ENCODE measurements around the gene NMB. TPM values are rescaled to one million over a fixed set of nuclear protein-coding genes. Genes with fewer than 3 reads are reported as not detected.
"Not testable (repeated sequence)": the region's sequence is repeated elsewhere in the genome, so short reads cannot be mapped to it uniquely, and the experiment has no call there.

NMB gene
- total RNA-seq, 2 donors from 2014 or later: 14.7 to 31.6 TPM

DNA sequence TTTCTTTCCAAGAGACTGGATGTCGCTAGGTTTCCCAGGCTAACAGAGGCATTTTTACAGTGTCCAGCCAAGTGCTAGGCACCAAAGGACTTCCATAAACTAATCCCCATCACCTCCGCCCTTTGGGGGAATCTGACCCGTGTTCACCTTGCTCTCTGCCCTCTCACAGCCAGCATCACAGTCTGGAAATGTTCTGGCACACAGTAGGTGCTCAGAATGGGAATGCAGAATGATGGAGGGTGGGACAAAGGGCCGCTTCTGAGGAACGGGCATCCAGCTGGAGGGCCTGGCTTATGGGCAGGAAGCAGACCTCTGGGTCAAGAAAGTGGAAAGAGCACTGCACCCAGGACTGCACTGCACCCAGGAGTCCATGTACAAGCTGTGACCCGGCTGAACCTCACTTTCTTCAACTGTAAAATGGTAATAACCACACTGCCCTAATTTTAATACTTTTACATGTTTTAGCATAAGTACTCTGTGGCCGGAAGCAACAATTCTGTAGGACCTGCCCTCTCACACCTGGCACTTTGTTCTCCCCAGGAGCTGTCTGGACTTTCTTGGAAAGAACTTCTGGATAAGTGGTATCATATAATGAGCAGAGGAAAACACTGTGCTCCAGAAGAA lies 901 bp upstream of the NMB start:
- ATAC-seq (no peak), DNase-seq (no peak)
- intact Hi-C loops (cut with DNase I): loop anchor here (5.0 to 10.0 kb wide), 3 partner anchors 56 to 266 kb away; partner anchors contain the start of genes SEC11A (in 2 of the 2) and ZSCAN2 (in 1 of the 2)

- intact Hi-C loops (cut with DNase I): loop anchor here (5.0 to 10.0 kb wide), 3 partner anchors 55 to 267 kb away; partner anchors contain the start of genes SEC11A (in 2 of the 2) and ZSCAN2 (in 1 of the 2)
- ATAC-seq (no peak), DNase-seq (no peak)
Observed at GRCh38 chr15:84657748-84658079, 285 bp downstream of the NMB start.

- ATAC-seq: no peak
- intact Hi-C loops (cut with DNase I): loop anchor here (5.0 to 10.0 kb wide), 3 partner anchors 55 to 268 kb away; partner anchors contain the start of genes SEC11A (in 2 of the 2) and ZSCAN2 (in 1 of the 2)
- no peak for DNase-seq
Observed at GRCh38 chr15:84656972-84657371, 1.0 kb downstream of the NMB start.

DNA sequence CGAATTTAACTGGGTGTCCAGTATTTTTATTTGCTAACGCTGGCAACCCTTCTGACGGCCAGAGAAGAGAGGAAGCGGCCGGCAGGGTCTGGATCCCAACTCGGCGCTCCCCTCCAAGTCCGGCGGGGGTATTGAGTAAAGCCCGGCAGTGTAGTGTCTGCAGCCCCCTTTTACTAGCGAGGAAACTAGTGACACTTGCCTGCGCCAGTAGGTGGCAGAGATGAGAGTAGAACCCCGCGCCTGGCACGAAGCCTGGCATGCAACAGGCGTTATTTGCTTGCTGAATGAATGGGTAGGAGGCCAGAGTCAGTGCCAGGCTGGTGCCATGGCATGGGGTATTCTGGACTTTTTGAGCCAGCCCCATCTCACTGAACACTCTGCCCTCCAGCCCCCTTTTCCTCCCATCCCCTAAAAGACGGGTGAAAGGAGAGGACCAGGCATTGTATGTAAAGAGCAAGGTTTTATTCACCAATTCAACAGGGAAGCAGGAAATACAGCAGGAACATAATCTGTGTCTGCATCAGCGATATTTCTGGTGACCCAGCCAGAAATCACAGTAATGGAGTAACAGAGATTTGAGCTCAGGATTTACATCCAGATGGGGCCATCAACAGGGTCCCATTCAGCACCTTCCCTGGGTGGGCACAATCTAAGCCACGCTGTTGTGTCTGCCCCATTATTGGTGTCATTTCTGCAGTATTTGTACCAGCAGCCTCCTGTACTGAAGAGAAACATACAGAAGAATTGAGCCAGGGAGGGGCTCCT lies 3.1 kb downstream of the NMB start:
- DNase-seq (peak; percentile 79), ATAC-seq (peak; percentile 42 to 47)
- intact Hi-C loops (cut with DNase I): loop anchor here (5.0 to 10.0 kb wide), 3 partner anchors 53 to 270 kb away; partner anchors contain the start of genes SEC11A (in 2 of the 2) and ZSCAN2 (in 2 of the 2)

- DNase-seq: peak; percentile 97
- peak; percentile 93 for ATAC-seq
- intact Hi-C loops (cut with DNase I): loop anchor here (5.0 to 10.0 kb wide), 3 partner anchors 52 to 271 kb away; partner anchors contain the start of genes SEC11A (in 2 of the 2) and ZSCAN2 (in 1 of the 2)
Observed at GRCh38 chr15:84653910-84654688, 3.9 kb downstream of the NMB start, which contains the start of gene WDR73. Gene WDR73 (minus strand): TSS chr15:84654283. CDS start chr15:84654274, 9 bp downstream.

DNA sequence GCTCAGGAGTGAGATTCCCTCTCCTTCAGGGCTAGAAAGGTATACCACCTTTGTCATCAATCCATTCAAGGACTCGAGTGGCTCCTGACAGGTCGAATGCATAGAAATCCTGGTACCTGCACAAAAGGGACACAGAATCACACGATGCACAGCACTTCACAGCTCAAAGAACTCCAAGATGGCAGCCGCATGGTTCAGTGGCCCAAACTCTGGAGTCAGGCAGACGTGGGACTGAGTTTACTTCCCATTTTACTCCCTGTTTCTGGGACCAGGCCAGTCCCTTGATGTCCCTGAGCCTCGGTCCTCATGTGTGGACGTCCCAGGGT lies 4.5 kb downstream of the NMB start:
- ATAC-seq (peak in 1 of 2 donors; percentile 0), DNase-seq (no peak)
- intact Hi-C loops (cut with DNase I): loop anchor here (5.0 to 10.0 kb wide), 3 partner anchors 51 to 271 kb away; partner anchors contain the start of genes SEC11A (in 2 of the 2) and ZSCAN2 (in 1 of the 2)

DNA sequence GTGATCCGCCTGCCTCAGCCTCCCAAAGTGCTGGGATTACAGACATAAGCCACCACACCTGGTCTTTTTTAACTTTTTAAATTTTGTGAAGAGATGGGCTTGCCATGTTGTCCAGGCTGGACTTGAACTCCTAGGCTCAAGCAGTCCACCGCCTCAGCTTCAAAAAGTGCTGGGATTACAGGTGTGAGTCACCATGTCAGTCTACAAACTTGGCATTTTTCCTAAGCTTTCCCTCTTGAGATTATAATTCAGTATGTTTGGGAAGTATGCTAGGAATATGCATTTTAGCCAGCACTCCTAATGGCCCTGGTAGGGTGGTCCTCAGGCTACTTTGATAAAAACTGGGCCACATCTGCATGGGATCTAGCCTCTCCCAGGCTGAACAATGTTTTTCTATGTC lies 8.3 kb downstream of the NMB start:
- DNase-seq (no peak), ATAC-seq (no peak)
- intact Hi-C loops (cut with DNase I): loop anchor here (5.0 to 10.0 kb wide), 3 partner anchors 47 to 275 kb away; partner anchors contain the start of genes SEC11A (in 2 of the 2) and ZSCAN2 (in 1 of the 2)

DNA sequence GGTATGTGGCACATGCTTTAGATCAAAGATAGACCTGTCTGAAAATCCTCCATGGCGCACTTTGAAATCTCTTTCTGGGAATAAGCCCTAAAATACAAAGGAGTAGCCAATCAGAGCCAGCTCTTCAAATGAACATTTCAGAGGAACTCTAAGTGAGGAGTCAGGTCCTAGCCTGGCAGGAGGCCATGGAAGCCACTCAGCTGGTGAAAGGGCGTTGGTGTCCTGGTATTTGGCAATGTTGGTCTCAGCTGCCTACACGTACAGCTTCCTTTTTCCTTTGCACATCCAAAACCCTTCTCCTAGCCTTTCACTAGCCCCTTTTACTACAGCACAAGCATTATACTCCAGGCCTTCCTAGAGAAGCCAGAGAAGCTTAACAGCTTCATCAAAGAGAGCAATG lies 9.5 kb downstream of the NMB start:
- DNase-seq (peak; percentile 64), ATAC-seq (peak in 1 of 2 donors; percentile 40)
- intact Hi-C loops (cut with DNase I): no loop called here

DNA sequence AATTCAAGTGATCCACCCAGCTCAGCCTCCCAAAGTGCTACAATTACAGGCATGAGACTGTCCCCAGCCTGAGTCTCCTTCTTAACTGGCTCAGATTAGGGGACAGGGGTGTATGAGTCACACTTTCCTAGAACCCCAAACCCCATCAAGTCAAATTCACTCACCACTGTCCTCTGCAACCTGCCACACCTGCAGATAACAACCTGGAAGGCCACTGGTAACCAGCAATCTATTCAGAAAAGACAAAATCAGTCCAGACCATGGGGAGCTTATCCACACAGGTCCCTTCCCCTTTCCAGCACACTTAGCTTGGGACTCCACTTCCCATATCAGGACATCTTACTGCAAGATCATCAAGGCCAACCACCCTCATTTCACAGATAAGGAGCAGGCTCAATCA lies 10.3 kb downstream of the NMB start:
- ATAC-seq (no peak), DNase-seq (no peak)
- intact Hi-C loops (cut with DNase I): no loop called here

- no peak for DNase-seq
- no peak for ATAC-seq
- intact Hi-C loops (cut with DNase I): no loop called here
Observed at GRCh38 chr15:84645997-84646396, 12.0 kb downstream of the NMB start.

- ATAC-seq: no peak
- no peak for DNase-seq
- intact Hi-C loops (cut with DNase I): no loop called here
Observed at GRCh38 chr15:84645496-84645895, 12.5 kb downstream of the NMB start.

DNA sequence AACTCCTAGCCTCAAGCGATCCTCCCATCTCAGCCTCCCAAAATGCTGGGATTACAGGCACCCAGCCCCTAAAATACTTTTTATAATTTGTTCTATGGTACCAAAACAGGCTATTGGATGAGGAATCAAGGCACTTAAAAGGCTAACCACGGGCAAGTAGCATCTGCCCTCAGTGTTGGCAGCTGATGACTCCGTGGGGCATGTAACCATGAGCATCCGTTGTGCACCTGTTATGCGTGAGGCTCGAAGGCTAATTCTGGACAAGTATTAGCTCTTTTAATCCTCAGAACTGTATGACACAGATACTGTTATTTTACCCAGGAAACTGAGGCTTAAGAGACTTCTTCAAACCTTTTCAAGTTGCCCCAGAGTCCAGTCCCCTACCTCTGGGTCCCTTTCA lies 14.2 kb downstream of the NMB start:
- DNase-seq: no peak
- intact Hi-C loops (cut with DNase I): no loop called here
- no peak for ATAC-seq

DNA sequence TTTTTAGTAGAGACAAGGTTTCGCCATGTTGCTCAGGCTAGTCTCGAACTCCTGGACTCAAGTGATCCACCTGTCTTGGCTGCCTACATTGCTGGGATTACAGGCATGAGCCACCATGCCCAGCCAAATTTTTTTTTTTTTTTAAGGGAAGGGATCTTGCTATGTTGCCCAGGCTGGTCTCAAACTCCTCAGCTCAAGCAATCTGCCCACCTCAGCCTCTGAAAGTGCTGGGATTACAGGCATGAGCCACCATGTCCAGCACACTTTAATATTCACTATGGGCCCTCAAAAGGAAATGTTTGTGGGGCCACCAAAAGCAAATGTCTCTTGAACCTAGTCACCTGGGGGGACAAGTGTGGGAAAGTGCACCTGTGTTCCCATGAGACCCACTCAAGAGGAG lies 15.4 kb downstream of the NMB start:
- ATAC-seq; DNase-seq; intact Hi-C loops (cut with DNase I): not testable (repeated sequence)

- intact Hi-C loops (cut with DNase I); DNase-seq; ATAC-seq: not testable (repeated sequence)
Observed at GRCh38 chr15:84641871-84642270, 16.1 kb downstream of the NMB start.

DNA sequence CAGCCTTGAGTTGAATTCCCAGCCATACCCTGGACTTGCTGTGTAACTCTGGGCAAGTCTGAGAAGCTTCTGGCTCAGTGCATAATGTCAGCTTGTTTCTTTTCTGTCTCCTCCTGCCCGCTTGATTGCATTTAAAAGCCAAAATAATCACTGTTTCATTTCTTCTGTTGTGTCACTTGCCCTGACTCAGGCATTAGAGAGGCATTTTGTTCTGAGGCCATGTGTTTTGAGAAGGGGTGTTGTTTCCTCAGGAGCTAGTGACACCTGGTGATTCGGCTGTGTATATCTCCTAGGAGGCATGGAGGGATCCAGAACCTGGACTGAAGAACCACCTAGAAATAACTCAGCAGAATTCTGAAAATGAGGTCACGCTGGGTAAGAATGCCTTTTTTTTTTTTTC lies 19.9 kb downstream of the NMB start:
- DNase-seq (no peak), ATAC-seq (no peak)
- intact Hi-C loops (cut with DNase I): no loop called here

- DNase-seq (no peak), ATAC-seq (no peak)
- intact Hi-C loops (cut with DNase I): no loop called here
Observed at GRCh38 chr15:84634228-84634837, 23.7 kb downstream of the NMB start.

DNA sequence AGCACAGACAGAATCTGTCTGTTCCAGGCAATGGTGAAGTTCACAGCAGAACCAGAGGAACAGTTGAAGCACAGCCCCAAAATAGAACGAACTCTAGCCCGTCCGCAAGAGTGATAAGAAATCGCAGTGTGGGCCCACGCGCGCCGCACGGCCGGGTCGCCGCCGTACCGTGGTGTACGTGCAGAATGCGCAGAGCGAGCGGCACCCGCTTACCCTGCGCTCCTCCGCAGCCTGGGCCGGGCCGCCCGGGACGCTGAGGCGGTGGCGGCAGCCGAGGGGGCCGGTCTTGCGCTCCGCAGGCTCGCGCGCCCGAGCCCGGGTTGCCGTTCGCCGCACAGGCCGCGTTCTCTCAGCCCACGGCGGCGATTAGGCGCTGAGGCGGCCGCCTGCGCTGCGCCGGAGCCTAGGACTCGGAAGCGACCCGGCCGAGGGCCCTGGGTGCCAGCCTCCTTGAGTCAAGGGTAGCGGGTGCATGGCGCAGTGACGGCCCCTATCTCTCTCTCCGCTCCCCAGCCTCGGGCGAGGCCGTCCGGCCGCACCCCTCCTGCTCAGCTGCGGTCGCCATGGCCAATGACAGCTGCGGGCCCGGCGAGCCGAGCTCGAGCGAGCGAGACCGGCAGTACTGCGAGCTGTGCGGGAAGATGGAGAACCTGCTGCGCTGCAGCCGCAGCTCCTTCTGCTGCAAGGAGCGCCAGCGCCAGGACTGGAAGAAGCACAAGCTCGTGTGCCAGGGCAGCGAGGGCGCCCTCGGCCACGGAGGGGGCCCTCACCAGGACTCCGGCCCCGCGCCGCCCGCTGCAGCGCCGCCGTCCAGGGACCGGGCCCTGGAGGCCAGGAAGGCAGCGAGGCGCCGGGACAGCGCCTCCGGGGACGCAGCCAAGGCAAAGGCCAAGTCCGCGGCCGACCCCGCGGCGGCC lies 24.4 kb downstream of the NMB start:
- peak; percentile 73 to 83 for ATAC-seq
- intact Hi-C loops (cut with DNase I): no loop called here
- DNase-seq: peak; percentile 79

DNA sequence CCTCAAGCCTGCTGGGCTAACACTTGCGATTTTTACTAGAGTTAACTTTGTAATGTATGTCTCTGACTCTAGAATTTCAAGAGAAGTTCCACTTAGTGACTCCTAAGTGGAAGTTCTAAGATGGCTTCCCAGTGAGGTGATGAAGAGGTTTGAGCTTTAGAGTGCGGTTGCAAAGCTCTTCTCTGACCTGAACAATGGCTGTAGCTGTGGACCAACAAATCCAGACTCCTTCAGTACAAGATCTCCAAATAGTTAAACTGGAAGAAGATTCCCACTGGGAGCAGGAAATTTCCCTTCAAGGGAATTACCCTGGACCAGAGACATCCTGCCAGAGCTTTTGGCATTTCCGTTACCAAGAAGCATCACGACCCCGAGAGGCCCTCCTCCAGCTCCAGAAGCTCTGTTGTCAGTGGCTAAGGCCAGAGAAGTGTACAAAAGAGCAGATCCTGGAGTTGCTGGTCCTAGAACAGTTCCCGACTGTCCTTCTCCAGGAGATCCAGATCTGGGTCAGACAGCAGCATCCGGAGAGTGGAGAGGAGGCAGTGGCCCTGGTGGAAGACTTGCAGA lies 26.2 kb downstream of the NMB start:
- no peak for ATAC-seq
- intact Hi-C loops (cut with DNase I): no loop called here
- no peak for DNase-seq
